Transverse colon (tissue), 4 donors: Measurements from ENCODE around the gene TJP2.

Experiments used
- CTCF ChIP-seq, 5 experiments: fragments of 200-600 bp in 3 of 5; fragments of 450-650 bp in 2 of 5; sonication (generic) in 3 of 5; IDR thresholded peaks; 1 replicate in 2 of 5; 2 replicates in 3 of 5; pipeline ENCODE4 v1.5.1; 2016 to 2017; ENCODE audit warnings: antibody characterized with exemption in 5 of 5, inconsistent platforms in 3 of 5, mild to moderate bottlenecking in 2 of 5, moderate library complexity in 1 of 5
- EP300 ChIP-seq: sonication (generic); formaldehyde crosslinking; IDR thresholded peaks from one replicate; pipeline ENCODE4 v1.6.1; 2017; ENCODE audit warnings: antibody characterized with exemption, low read depth
- POLR2A ChIP-seq: fragments of 450-650 bp; IDR thresholded peaks from one replicate; pipeline ENCODE4 v1.6.1; 2016; ENCODE audit warnings: antibody characterized with exemption, mild to moderate bottlenecking, moderate library complexity
- POLR2AphosphoS5 ChIP-seq, 3 donors: sonication (generic); formaldehyde crosslinking; IDR thresholded peaks; one replicate each; pipeline ENCODE4 v1.6.1; 2016; ENCODE audit warnings: antibody characterized with exemption in 3 of 3

GRCh38 chr9:69147041-69147834, 26.8 kb upstream of the TJP2 start:
- TF ChIP-seq CTCF (IDR thresholded peaks at IDR 0.05) (no peak), POLR2AphosphoS5 (IDR thresholded peaks at IDR 0.05) (no peak), POLR2A (no peak), EP300 (no peak)
